GM13977 (cell line): ENCODE results near the gene ARL15.

Experiments used
- DNase-seq: peaks from one replicate; pipeline ENCODE4 v3.0.0; 2012; ENCODE audit warnings: low spot score
- in situ Hi-C: fragments of 300-500 bp; cut with MboI; formaldehyde crosslinking; loops from one replicate; pipeline ENCODE4 v1.12.0; 2022; ENCODE audit warnings: low sequenced_read_pairs, low pct_unique_long_range_greater_than_20kb, mixed read lengths, inconsistent platforms; ENCODE audit not compliant: unreplicated experiment
- TF ChIP-seq, protein P1 (sequence below): IDR thresholded peaks from 2 replicates; pipeline ENCODE4 v1.5.1; 2012; ENCODE audit warnings: mild to moderate bottlenecking, control low read depth; ENCODE audit not compliant: insufficient read depth; ENCODE audit errors: extremely low read depth, missing control alignments

ARL15 gene

DNA sequence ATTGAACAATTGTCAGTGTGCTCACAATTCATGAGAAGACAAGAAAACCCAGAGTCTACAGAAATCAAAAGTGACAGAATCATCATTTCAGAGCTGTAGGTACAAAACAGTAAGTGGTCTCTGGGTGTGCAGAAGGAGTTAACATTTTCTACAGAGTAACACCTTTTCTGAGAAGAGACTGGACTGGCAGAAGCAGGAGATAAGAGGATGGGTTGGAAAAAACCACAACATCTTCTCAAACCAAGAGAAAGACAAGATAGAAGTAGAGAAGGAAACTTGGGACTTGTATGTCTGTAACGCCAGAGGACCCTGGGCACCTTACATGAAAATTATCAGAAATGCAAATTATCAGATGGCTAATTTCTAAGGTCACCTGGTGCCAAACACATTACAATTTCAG is 82.6 kb downstream of the ARL15 start:
- in situ Hi-C loops, result loop anchor here (25.0 kb wide), 1 partner anchor 1065 kb away; no protein-coding TSS in a partner anchor
- TF ChIP-seq, protein P1, sequence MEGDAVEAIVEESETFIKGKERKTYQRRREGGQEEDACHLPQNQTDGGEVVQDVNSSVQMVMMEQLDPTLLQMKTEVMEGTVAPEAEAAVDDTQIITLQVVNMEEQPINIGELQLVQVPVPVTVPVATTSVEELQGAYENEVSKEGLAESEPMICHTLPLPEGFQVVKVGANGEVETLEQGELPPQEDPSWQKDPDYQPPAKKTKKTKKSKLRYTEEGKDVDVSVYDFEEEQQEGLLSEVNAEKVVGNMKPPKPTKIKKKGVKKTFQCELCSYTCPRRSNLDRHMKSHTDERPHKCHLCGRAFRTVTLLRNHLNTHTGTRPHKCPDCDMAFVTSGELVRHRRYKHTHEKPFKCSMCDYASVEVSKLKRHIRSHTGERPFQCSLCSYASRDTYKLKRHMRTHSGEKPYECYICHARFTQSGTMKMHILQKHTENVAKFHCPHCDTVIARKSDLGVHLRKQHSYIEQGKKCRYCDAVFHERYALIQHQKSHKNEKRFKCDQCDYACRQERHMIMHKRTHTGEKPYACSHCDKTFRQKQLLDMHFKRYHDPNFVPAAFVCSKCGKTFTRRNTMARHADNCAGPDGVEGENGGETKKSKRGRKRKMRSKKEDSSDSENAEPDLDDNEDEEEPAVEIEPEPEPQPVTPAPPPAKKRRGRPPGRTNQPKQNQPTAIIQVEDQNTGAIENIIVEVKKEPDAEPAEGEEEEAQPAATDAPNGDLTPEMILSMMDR, result no peak
- no peak for DNase-seq

- DNase-seq, result no peak
- TF ChIP-seq, protein P1, result no peak
- in situ Hi-C loops, result loop anchor here (25.0 kb wide), 1 partner anchor 1065 kb away; no protein-coding TSS in a partner anchor
Observed at GRCh38 chr5:54227109-54227508, 83.3 kb downstream of the ARL15 start.

DNA sequence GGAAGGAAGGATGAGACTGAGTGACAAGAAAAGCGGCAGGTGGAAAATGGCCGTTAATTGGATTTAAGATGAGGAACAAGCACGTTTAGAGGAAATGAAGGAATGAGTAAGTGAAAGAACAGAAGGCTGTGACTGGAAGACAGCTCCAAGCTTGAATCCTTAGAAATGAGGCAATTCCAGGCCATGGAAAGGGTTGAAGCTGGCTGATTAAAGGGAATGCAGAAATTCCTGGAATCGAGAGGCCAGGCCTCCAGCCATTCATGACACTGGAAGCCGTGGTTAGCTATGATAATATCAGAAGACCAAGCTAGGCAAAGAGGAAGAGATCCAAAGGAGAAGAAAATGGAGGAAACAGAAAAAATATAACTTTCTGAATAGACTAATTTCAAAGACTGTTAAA is 84.2 kb downstream of the ARL15 start:
- no peak for DNase-seq
- TF ChIP-seq, protein P1, result no peak
- in situ Hi-C loops, result loop anchor here (25.0 kb wide), 1 partner anchor 1064 kb away; no protein-coding TSS in a partner anchor

DNA sequence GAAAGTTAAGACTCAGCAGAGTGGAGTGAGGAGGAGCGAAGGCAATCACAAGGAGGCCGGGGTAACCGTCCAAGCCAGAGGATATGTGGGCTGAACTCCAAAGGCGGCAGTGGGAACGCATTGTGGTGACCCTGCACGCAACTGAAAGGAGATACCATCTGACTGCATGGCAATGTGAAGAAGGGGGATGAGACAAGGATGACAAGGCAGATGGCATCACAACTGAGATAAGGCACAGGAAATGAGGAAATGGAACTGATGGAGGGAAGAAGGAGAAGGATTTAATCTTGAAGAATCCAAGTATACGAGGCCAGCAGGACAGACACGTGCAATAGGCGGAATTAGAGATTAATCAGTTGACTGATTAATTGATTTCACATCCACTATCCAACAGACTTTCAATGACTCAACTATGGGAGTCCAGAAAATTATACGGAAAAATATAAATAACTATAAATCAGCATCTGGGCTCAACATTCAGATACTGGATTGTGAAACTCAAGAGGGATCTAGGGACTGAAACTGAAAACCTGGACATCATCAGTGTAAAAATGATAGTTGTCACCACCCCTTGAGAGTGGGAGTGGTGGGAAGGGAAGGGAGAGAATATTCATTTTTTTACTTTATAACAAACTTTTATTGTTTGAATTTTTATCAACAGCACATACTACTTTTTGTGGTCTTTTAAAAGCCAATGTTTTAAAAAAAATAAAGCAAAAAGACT is 86.1 kb downstream of the ARL15 start:
- TF ChIP-seq, protein P1, result no peak
- in situ Hi-C loops, result no loop called here
- DNase-seq, result no peak

DNA sequence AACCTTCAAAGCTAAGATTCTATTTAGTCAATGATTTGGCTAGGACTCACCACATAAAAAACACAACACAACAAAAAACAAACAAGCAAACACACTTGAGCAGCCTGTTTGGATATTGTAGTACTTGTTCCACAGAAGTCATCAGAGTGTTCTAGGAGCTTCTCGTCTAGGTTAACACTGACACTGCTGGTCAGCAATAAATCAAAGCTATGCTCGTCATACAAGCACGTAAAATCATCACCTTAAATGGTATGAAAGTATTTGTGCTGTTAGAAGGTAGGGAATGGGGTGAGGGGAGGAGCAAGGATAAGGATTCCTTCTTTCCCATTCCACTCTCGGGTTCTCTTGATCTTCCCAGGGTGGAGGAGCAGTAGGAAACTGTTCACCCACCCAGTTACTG is 88.0 kb downstream of the ARL15 start:
- TF ChIP-seq, protein P1, result no peak
- in situ Hi-C loops, result no loop called here
- no peak for DNase-seq

DNA sequence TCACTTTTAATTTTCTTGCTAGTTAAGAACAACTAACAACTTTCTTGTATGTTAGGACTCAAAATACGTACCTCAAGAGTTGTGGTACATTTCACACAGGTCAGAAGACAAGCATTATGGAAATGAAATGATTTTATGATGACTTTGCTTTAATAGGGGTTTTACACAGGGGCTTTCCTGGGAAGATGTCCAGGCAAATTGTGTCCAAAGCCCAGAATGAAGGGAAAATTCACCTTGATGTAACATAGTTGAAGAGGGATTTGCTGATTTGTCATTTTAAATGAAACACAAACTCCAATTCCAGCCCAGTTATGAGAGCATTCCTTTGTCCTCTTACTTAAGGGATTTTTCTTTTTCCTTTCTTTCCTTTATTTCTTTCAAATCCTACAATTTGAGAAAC is 89.2 kb downstream of the ARL15 start:
- in situ Hi-C loops, result no loop called here
- TF ChIP-seq, protein P1, result no peak
- DNase-seq, result no peak
